Left lobe of liver (tissue), 2 donors: ENCODE data around the gene ZEB2. TPM values are rescaled to one million over a fixed set of nuclear protein-coding genes. Genes with fewer than 3 reads are reported as not detected.

Experiments used
- ATAC-seq: fragments of 200-7000 bp; cut with Tn5 transposase; one replicate; pipeline ENCODE4 v1.9.1; 2020; ENCODE audit warnings: mild to moderate bottlenecking, moderate library complexity
- DNase-seq: peaks from one replicate; pipeline ENCODE4 v3.0.0-alpha.2; 2020; ENCODE audit warnings: low spot score
- total RNA-seq: library from RNA; stranded (reverse); gene quantifications from one replicate; pipeline ENCODE4 v1.2.1, GENCODE V29; 2021
- donor health status: DM: no; HTN: no; CAD: no; lungs with moderate emphysema.
- donor health status: DM: no; HTN: yes; CAD: no.

The ZEB2 gene
- total RNA-seq, 1 donor from 2014 or later: 19.3 TPM

- ATAC-seq: no peak
- DNase-seq: no peak
These were observed 9.9 kb upstream of the ZEB2 start for GRCh38 chr2:144529841-144530240.

- DNase-seq: no peak
- ATAC-seq: no peak
These were observed 8.2 kb upstream of the ZEB2 start for GRCh38 chr2:144528108-144528507.

- no peak for DNase-seq
- ATAC-seq: no peak
These were observed 6.9 kb upstream of the ZEB2 start for GRCh38 chr2:144526831-144527230.

DNA sequence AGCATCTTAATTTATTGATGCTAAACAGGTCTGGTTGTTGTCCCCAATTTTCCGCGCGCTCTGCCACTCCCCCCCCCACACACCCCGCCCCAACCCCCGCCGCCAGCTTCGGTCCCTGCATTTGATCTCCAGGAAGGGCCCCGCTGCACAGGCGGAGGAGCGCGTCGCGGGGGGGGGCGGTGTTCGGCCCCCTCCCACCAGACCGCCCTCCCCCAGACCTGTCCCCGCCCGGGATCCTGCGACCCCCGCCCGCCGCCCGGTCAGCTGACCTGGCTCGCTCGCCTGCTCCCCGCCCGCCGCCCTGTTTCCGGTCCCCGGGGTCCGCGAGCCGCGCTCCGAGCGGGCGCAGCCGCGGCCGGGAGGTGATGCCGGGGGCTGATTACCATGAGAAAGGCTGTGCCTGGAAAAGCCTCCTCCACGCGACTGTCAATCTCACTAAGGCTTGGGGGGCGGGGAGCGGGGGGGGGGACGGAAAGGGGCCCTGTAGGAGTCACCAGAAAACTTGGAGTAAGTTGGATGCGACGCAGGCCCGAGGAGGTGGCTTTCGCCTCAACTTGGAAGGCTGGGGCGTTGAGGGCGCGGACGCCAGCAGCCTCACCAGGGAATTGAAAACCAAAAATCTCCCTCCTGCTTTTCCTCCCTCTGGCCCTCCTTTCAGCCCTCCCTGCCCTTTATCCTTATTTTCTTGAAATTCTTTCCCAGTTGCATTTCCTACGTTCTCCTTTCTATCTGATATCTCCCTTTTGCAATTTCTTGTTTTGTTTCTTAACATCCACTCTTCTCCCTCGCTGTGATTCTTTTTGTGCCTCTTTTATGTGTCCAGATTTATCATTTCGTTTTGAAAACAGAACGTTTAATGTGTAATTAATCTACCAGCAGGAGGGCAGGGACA is 4.4 kb upstream of the ZEB2 start:
- ATAC-seq: peak; percentile 58
- DNase-seq: no peak

DNA sequence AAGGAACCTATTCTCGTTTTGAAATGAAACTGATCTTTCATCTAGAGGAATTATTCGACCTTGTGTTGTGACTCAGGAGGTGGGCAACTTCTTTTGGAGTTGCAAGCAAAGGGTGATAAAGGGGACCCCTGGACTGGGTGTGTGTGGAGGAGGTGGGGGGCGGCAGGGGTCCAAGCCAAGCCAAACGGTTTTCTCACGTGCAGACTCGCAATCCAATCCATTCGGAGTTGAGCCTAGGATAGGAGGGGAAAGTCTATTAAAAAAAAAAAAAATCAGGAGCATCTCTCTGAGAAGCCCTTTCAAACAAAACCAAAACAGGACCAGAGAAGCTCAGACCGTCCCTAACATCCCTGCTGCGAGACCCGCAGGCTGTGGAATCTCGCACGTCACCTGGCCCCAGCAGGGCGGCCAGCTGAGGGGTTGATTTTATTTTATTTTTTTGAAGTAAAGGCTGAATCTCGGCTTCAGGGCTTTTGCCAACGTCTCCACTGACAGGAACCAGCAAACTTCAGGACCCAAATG is 3.7 kb upstream of the ZEB2 start:
- no peak for DNase-seq
- no peak for ATAC-seq

DNA sequence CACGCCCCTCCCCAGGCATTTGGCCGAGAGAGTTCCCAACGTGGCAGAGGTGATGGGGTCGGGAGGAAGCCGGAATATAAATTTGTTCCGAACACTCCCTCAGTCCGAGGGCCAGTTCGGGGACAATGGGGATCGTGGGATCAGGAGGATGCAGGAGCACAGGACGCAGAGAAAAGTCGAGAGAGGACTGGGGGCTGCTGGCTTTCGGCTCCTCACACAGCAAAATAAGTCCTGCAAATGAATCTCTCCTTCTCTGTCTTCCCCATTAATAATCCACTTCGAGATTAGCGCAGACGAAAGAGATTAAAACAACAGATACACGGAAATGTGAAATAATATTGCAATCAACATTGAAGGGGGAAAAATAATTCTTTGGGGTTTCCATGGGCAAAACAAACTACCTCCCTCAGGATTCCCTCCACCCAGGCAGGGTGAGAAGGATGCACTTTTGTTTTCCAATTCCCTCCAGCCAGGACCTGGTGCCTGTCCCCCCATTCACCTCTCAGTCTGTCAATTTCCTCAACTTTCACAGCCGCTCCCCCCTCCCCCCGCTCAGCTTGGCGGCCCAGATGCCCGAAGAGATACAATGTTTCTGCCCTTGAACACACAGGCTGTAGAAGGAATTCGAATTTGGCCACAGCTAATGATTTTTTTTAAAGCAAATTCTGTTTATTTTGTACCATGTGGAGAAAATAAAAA is 3.1 kb upstream of the ZEB2 start:
- ATAC-seq: no peak
- no peak for DNase-seq

DNA sequence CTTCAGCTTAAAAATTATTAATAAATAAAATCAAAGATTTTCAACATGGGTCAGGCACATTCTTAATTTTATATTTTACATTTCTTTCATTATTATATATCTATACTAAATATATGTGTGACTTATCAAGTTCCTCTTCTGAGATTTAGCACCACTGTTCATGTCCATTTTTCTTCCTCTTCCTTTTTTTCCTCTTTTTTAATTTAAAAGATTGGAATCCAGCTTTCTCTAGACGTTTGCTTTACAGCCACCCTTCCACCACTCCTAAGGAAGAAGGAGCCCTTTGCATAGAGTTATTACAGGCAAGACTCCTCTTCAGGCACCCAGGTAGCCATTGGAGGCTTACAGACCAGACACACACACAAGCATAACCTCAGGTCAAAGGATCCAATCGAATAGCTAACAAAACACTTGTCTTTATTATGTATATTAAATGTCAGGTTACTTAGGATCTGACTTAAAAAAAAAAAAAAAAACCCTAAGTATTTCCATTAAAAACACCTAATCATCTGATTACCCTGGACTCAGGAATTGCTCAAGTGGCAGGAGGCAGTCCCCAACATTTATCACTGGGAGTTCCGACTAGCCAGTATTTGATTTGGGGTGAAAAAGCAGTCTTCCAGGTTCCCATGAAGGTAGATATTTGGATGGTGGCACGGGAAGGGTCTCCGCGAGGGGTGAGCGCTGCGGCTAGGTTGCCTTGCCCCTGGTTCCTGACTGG is 2.4 kb upstream of the ZEB2 start:
- no peak for DNase-seq
- ATAC-seq: no peak

- no peak for ATAC-seq
These were observed 1.8 kb upstream of the ZEB2 start for GRCh38 chr2:144521686-144522085.

DNA sequence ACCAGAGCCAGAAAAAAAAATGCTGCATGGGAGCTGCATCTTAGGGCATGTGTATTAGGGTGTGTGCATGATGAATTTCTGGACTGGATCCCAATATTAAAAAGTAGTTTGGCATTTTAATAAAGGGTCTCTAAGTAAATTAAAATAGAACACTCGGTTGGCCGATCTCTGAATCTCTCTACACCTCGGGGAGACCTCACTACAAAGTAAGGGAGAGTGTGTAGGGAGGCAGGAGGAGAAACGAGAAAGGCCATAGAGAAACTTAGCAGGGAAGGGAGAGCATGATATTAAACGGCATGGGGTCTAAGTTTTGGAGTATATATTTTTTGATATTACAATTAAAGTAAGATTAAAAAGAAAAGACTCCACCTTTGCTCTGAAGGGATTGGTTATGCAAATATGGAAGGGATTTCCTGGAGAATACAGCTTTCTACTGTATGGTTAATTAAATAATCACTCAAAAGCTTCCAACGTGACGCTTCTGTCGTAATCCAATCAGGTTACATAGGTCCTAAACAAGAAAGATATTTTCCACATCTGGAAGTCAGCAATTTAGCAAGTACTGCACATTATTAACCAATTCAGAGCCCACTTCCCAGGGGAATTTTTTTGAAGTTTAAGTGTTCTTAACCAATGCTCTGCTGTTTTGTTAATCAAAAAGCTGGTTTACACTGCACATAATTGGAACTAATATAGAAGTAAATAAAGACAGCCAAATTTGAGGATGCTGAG is 1.0 kb upstream of the ZEB2 start:
- DNase-seq (no peak), ATAC-seq (peak; percentile 13)

More at GRCh38 chr2:144521686-144522085, 1.8 kb upstream of the ZEB2 start:
- no peak for DNase-seq

- DNase-seq (no peak), ATAC-seq (no peak)
These were observed 354 bp downstream of the ZEB2 start for GRCh38 chr2:144519597-144519933.

GRCh38 chr2:144518748-144519596 is 947 bp downstream of the ZEB2 start:
- DNase-seq (no peak), ATAC-seq (no peak)

DNA sequence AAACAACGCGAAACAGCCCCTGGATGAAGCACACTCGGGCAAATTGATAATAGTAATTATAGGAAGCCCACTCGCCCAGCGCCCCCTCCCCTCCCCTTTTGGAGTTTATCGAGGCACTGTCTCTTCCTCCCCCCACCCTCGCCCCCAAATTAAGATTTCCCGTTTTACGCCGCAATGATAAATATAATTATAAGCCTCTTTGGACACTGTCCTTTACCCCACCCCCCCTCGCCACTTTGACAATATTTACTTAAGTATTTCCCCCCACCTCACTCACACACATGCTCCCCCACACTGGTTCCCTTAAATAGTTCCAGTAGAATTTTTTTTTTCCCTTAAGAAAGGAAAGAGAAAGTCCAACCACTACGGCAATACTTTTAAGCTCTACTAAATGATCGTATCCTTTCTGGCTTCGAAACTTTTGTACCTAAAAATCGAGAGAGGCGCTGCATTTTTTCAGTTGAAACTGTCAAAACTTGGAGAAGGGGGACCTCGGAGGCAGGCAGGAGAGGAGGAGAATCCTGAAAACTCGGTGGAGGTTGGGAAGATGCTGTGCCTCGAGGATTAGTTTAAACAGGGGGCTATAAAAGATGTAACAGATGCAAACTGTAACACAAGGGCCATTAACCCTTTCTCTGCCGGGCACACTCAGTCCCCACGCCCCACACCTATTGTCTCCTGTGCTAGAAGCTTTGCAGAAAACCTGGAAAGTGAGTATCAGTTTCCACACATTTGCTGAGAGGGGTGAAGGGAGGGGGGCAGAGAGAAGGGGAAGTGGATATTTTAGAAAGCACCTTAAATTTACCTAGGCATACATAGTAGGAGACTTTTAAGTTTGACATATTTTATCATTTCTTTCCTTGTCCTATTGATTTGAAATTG is 1.8 kb downstream of the ZEB2 start:
- ATAC-seq: no peak
- no peak for DNase-seq

GRCh38 chr2:144516981-144517865 is 2.7 kb downstream of the ZEB2 start:
- ATAC-seq: peak; percentile 62
- no peak for DNase-seq

GRCh38 chr2:144516411-144516980 is 3.4 kb downstream of the ZEB2 start:
- no peak for DNase-seq
- peak; percentile 31 for ATAC-seq

- DNase-seq: no peak
- no peak for ATAC-seq
These were observed 4.1 kb downstream of the ZEB2 start for GRCh38 chr2:144515696-144516410.

DNA sequence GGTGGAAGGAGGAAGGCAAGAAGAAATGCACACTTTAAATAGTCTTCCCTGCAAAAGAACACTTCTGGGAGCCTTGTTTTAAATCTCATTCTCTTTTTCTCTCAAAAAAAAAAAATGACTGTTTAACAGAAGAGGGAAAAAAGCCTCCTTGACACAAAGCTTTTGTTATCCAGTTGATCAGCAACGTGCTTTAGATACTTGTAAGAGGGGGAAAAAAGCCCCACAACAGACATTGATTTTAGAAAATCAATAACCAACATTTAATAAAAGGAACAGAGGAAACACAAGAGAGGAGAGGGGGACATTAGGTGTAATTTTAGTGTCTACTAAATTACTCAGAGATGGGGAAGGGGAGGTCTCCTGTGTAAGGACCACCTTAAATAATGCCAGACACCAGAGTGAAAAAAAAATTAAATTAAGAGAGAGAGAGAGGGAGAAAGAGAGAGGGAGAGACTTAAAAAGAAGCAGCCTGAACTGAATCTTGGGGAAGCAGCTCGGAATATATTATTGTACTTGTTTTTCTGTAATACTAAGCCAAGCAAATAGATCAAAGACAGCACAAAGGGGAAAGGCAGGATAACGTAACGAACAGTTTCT is 4.7 kb downstream of the ZEB2 start:
- ATAC-seq (no peak), DNase-seq (no peak)
